Measurements from ENCODE around the gene COPS9.

- TF ChIP-seq, protein P1, sequence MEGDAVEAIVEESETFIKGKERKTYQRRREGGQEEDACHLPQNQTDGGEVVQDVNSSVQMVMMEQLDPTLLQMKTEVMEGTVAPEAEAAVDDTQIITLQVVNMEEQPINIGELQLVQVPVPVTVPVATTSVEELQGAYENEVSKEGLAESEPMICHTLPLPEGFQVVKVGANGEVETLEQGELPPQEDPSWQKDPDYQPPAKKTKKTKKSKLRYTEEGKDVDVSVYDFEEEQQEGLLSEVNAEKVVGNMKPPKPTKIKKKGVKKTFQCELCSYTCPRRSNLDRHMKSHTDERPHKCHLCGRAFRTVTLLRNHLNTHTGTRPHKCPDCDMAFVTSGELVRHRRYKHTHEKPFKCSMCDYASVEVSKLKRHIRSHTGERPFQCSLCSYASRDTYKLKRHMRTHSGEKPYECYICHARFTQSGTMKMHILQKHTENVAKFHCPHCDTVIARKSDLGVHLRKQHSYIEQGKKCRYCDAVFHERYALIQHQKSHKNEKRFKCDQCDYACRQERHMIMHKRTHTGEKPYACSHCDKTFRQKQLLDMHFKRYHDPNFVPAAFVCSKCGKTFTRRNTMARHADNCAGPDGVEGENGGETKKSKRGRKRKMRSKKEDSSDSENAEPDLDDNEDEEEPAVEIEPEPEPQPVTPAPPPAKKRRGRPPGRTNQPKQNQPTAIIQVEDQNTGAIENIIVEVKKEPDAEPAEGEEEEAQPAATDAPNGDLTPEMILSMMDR (conservative IDR thresholded peaks at IDR 0.05): no peak
- no peak for TF ChIP-seq ZFX (IDR thresholded peaks at IDR 0.05)
Observed at GRCh38 chr2:240164586-240164985, 28.5 kb upstream of the COPS9 start.

All from C4-2B (cell line).